HG03439 (cell line): ENCODE data around the gene TLL2.
"Not testable (repeated sequence)": the region's sequence is repeated elsewhere in the genome, so short reads cannot be mapped to it uniquely, and the experiment has no call there.

Experiments
- ATAC-seq: cut with Tn5 transposase; IDR thresholded peaks from one replicate; pipeline ENCODE4 v1.9.1; 2021; ENCODE audit warnings: mild to moderate bottlenecking, moderate library complexity; ENCODE audit not compliant: unreplicated experiment

The TLL2 gene

DNA sequence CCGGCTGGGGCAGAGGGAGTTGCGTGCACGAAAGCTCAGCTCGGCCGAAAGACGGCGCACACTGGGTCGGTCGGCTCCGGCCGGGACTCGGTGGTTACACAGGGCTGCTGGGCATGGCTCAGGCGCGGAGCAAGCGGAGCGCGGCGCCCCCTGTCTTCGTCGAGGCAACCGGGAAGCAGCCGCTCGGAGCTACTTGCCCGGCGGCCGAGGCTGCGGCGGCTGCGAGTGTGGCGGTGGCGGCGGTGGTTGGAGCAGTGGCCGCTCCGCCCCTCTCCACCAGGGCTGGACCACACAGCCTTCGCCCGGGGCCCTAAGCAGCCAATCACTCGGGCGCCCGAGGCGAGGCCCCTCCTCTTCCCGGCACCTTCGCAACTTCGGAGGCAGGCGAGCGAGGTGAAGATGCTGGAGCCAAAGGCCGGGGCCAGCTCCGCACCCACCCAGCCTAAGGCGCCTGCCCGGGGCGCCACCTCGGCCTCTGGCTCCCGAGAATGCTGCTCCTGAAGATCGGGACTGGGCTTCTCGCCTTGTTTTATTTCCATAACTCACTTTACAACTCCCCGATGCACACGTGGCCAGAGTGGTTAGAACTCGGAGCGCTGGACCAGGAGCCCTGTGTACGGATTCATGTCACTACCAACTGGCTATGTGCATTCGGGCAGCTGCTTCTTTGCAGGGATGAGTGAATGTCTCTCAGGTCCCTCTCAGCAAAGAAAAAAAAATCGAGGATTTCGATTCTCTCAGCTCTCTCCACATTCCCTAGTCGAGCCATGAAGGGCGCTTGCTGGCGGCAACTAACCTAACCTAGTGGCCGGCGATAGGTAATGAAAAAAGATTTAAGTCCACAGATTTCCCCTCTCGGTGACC is at the start of gene TLL2:
TLL2 (minus strand) TSS at position 229 of the 864 bp plus-strand sequence. CDS start 241 bp downstream, outside the sequence.
- ATAC-seq = peak; percentile 76

DNA sequence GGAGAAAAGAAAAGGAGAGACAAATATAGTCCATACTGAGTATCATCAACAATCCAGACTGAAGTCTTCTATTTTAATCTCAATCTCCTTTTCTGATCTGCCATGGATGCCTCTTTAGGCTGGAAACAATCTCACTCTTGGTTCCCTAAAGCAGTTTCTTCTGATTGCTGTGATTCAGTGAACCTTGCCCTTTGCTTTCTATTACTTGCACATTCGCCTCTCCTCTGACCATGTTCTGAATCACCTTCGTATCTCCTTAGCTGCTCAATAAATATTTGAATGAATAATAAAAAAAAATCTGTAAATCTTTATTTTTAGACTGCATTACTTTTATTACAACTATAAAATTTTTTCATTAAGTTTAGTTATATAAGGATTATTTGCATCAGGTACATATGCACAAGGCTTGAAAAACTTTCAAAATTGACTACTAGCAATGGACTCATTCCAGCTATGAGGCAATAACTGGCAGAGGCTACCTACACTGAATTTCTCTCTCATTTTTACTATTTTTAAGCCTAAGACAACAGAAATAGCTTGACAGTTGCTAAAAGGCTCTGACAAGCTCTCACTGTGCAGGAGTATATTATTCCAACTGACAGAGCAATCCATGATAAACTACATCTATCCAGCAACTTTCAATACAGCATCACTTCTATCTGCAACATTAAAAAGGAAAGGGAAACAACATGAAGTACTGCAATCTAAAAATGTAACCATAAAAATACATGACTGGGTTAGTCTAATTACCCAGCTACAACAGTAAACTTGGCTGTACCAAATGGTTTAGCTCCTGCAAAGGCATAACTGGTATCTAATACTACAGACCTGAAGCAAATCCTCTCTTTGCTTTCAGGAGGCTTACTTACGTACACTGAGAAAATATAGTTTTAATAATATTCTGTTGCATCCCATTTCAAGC is 47.5 kb upstream of the TLL2 start:
- ATAC-seq = no peak

DNA sequence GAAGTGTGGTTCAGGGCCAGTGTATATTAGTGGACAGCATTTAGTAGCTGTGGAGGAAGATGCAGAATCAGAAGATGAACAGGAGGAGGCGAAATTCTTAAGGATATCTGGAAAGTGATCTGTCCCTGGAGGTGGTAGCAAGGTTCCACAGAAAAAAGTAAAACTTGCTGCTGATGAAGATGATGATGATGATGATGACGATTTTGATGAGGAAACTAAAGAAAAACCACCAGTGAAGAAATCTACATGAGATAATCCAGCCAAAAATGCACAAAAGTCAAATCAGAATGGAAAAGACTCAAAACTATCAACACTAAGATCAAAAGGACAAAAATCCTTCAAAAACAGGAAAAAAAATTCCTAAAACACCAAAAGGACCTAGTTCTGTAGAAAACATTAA is 46.8 kb upstream of the TLL2 start:
- no peak for ATAC-seq

DNA sequence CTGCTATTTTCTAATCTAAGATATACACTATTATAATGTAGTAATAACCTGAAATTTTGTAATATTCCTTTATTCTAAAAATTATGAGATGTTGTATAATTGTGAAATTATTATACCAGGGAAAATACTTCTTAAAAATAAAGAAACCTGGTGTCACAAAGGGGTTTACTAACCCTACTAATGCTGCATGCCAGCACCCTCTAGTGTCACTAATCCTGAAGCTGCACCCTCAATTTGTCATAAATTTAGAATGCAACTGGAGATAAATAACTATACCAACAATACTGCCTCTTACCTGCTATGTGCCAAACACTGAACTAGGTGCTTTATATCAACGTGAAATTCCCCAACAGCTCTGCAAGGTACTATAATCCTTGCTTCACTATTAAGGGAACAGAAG is 42.3 kb upstream of the TLL2 start:
- no peak for ATAC-seq

DNA sequence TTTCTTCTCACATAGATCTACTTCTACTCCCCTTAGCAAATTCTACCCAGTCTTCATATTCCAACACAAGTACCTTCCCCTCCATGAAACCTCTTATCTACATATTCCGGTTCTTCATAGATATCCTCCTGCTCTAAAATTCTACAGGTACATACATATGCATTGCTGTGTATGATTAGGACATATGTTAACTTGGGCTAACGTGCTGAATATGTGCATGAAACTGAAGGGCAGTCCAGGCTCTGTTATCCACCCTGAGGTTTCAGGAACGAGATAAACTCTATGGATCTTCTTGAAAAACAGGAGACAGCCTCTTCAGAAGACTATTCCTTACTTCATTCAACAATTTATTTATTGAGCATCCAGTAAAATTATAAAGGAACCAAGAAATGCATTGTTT is 41.6 kb upstream of the TLL2 start:
- no peak for ATAC-seq

DNA sequence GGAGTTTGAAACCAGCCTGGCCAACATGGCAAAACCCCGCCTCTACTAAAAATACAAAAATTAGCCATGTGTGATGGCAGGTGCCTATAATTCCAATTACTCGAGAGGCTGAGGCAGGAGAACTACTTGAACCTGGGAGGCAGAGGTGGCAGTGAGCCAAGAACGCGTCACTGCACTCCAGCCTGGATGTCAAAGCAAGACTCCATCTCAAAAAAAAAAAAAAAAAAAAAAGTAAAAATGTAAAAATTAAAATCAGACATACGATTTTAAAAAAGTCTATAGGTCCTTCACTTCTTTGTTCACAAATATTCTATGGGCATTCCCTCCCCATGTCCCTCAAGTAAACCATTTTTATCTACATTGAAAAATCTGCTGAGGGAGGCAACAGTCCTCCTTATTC is 34.9 kb upstream of the TLL2 start:
- ATAC-seq = no peak

DNA sequence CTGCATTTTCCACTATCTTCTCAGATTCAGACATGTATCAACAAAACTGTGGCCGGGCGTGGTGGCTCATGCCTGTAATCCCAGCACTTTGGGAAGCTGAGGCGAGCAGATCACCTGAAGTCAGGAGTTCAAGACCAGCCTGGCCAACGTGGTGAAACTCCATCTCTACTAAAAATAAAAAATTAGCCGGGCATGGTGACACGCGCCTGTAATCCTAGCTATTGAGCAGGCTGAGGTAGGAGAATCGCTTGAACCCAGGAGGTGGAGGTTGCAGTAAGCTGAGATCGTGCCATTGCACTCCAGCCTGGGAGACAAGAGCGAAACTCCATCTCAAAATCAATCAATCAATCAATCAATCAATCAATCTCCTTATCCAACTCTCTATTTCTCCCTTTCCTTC is 31.8 kb upstream of the TLL2 start:
- ATAC-seq = not testable (repeated sequence)

DNA sequence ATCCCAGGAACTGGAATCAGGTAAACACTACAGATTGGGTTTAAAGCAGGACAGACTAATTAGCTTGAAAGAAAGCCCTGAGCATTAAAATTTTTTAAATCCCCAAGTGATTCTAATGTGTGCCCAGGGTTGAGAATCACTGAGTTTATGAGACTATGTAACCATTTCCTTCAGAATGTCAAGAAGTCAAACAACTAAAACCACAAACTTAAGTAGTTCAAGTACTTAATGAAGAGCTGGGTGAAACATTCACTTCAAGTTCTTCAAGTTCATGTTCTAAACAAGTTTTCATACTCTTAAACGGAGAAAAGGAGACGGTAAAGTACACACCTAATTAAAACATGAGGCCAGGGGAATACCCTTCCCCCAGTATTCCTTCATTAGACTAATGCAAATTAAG is 28.2 kb upstream of the TLL2 start:
- no peak for ATAC-seq

DNA sequence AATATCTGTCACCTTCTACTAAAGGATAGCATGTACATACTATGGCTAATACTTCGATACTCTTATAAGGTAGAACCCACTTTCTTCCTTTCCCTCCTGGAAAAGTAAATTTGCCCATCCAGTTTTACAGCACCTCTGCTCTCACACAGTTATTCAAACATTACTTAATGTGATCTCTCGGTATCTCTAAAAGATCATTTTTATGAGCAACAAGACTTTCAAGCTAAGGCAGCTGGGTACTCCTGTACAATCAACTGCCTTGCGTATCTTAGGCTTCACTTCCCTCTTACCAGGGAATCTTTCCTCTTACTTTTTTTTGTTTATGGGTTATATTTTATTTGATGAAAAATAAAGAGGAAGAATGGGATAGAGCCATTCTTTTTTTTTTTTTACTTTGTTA is 26.5 kb upstream of the TLL2 start:
- no peak for ATAC-seq

DNA sequence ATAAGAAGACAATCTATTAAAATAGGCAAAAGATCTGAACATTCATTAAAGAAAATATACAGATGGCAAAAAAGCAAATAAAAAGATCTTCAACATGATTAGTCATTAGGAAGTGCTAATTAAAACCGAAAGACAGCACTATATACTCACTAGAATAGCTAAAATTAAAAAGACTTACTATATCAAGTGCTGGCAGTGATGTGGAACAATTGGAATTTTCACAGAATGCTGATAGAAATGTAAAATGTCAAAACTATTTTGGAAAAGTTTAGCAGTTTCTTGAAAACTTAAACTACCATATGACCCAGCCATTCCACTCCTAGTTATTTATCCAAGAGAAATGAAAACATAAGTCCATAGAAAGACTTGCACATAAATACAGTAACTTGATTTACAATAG is 25.0 kb upstream of the TLL2 start:
- no peak for ATAC-seq

DNA sequence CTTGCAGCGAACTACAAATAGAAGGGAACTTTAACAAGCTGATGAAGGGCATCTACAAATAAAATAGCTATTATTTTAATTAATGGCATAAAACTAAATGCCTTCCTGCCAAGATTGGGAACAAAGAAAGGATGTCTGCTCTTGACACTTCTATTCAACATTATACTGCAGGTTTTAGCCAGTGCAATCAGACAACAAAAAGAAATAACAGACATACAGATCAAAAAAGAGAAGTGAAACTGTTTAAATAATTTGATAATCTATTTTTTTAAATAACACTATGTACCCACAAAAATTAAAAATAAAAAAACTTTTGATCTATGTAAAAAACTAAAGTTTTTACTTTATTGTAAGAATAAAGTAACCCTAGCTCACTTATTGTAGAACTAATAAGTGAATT is 22.4 kb upstream of the TLL2 start:
- ATAC-seq = no peak

DNA sequence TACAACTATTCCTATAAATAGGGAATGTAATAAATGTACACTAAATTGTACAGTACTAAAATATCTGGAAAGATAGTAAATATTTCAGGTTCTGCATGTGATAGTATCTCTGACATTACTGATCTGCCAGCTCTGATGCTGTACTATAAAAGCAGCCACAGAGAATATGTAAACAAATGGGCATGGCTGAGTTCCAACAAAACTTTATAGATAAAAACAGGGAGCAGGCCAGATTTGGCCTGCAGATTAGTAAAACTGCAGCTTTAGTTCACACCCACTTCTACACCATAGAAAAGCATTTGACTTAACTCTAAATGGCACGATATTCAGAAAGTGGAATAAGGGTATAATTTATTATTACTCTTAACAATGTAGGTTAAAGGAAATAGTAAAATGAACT is 18.8 kb upstream of the TLL2 start:
- ATAC-seq = no peak

DNA sequence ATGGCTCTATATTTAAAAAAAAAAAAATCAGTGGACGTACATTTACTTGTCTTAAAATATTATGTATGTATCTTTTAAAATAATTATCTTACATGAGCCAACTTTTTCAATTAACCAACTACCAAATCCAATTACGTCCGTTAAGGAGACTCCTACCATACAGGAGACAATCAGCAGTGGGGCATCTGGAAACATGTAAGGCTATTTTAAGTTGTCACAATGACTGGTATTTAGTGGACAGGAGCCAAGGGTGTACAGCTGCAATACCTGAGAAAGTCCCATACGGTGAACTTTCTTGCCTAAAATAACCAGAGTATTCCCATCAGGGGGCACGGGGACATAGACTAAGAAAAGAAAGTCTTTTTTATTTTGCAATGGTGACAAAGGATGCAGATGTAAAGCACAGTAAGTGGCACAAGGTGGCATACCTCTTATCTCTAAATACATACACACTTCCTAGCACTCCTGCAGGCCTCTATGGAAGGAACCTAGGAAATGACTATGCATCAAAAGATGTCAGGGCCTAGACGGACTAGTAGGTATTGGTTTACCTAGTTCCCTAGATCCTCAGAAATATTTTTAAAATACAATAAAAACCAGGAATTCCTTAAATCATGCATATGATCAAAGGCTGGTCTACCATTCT is 16.0 kb upstream of the TLL2 start:
- ATAC-seq = no peak

DNA sequence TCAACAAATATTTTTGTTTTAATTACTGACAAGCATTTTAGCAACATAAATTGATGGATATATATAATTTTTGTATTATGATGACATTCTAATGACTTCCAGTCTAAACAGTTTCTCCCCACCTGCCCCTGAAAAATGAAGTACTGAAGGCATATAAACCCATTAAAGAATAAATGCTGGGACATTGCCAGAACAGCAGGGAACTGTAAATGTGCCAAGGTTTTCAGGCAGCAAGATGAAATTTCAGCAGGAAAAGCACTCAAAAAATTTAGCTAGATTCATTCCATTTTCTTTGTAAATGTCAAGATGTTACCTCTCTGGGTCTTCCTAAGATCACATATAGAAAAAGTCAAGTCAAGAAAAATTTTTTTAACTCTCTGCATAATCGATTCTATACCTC is 11.0 kb upstream of the TLL2 start:
- no peak for ATAC-seq

DNA sequence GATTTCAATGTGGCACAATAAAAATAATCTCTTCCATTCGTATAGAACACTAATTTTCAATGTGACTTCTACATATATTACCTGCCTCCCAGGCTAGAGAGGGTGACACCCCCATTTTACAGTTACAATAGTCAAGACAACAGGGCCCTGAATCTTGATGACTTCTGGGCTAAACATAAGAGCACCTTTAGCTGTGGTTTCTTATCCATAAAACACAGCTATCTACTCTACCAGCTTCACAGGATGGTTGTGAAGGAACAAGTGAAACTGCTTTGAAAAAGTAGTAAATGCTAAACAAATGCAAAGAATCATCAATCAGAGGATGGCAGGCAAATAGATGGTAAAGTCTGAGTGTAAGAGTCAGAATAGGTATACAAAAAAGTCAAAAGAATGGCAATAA is 3.6 kb upstream of the TLL2 start:
- ATAC-seq = no peak

DNA sequence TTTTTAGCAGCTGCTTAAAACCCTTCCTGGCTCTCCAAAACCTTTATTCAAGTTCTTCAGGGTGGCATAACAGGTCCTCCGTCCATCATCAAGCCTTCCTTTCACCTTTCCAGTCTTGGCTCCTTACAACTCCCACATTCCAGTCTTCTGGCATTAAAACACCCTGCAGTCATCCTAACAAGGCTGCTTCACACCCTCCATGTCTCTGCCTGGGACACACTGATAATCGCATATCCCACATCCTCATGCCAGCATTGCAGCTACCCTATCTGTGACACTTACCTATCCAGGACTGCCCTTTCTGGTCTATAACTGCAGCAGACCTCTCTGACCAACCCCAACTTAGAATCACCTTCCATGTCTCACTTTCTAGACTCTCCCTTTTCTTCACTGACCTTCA is 2.6 kb upstream of the TLL2 start:
- ATAC-seq = no peak

DNA sequence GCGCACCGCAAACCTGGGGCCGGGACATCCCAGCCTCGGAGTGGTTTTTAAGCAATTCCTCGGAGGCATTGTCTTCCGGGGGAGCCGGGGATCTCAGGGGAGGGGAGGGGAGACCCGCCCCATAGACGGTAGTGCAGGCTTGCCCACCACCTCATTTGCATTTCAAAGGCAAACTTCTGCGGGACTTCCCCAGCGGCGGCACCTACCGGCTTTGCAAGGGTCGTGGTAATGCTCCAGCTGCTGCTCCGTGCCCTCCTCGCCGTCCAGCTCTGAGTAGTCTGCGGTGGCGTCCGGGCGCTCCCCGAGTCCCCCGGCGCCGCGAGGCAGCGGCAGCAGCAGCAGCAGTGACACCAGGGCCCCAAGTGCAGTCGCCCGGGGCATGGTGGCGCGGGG is 425 bp downstream of the TLL2 start:
- ATAC-seq = no peak

DNA sequence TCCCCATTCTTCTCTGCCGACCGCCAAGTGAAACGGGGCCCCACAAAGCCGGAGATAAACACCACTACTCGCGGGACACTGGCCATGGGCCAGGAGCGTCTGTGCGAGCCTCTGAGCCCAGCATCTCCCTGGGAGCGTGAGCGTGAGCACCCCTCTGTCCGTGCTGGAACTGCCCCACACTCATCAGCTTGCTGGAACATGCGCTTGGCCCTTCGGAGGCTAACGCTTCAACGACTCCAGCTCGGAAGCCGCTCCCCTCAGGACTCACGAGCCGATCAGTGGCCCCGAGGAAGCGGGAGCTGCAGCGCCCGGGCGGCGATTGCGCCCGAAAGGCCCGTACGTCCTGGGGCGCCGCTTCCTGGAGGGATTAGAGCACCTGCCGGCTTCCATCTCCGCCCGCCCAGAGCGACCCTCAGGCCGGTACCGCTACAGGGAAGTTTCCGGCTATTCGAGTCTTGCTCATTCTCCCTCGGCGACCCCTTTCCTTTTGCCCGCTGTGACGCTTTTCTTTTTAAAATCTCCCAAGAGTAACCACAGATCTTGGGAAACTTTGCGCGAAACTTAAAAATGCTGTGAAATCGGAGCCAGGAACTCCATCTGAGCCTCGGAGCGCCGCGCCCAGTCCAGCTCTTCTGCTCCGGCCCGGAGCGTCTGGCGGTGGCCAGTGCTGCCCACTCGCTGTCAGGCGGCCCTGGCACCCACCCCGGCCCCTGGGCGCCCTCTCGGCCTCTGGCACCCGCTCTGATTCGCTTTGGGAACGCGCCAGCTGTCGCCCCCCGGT is 1.0 kb downstream of the TLL2 start:
- no peak for ATAC-seq

DNA sequence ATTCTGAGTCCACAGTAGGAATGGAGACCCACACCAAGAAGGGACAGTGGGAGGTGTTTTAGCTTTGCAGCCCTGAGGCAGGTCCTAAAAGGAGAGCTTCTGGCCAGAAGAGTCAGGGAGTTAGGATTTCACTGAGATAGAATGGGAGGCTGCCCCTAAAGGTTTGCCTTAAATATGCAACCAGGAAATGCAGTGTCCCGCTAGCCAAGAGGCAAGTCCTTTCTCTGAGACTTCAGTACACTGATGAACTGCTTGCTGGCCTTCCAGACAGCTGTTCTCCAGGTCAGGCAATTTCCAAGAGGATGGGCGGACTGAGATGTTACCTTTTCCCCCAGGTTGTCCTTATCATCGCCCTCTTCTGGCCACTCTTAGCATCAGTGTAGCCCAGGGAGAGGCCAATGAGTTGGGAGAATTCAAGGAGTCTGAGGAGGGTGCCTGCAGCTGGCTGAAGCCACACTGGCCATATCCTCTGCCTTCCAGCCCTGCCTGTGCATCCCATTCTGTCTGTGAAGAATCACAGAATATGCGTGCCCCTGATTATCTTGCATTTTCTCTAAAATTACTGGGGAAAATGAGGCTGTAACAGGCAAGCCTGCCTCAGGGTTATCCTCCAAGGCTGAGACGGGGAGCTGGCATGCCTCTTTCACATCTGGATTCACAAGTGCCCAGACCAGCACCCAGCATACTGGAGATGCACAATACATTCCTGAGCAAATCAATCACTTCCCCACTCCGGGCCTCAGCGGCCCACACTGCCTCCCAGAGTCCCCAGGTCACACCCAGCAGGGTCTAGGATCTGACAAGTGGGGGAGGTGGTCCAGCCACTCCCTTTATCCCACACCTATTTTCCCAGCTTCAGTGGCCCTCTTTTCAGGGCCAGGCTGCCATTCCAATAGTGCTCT is 2.4 kb downstream of the TLL2 start:
- ATAC-seq = no peak
